ENCODE results near the gene SLFNL1. TPM values are rescaled to one million over a fixed set of nuclear protein-coding genes. Genes with fewer than 3 reads are reported as not detected.

Gene SLFNL1
- total and polyA plus RNA-seq, 2 experiments from 2014 or later, result 0.14 to 0.29 TPM

GRCh38 chr1:40973912-40974311, 47.6 kb downstream of the SLFNL1 start:
- H3K9me2 ChIP-seq (ENCODE audit: insufficient read depth), result no peaks in the 10 kb centered on the region
- Mint-ChIP-seq H3K4me1 (peaks cover 2% of the 10 kb centered on the region; the same call in 2 of the 3 replicates), H3K4me3 (no peak overlapping the region), H3K9me3 (no peaks in the 10 kb centered on the region), H3K27ac (no peak overlapping the region), H3K36me3 (ENCODE audit: low read depth) (no peaks in the 10 kb centered on the region; the same call in 2 of the 3 replicates), H3K27me3 (ENCODE audit: insufficient read depth, low read depth, poor library complexity) (no peaks in the 10 kb centered on the region)
- no peak for DNase-seq (ENCODE audit: low spot score)
- H3K27me3 ChIP-seq (ENCODE audit: insufficient read depth), result no peaks in the 10 kb centered on the region
- H2AFZ ChIP-seq, result no peak overlapping the region
- H3F3A ChIP-seq (replicated peaks; ENCODE audit: low read depth), result no peaks in the 10 kb centered on the region
- no peak overlapping the region for H3K4me2 ChIP-seq
- H3K4me3 ChIP-seq, result no peak overlapping the region
- TF ChIP-seq CREB1 (CRISPR knock-in tag; IDR thresholded peaks at IDR 0.05; ENCODE audit: low read depth), result no peak
- TF ChIP-seq EZH2phosphoT487 (IDR thresholded peaks at IDR 0.05; ENCODE audit: unreplicated experiment), result no peak
- no peak for TF ChIP-seq STAT1 (IDR thresholded peaks at IDR 0.05; ENCODE audit: unreplicated experiment)
- TF ChIP-seq, protein P1, sequence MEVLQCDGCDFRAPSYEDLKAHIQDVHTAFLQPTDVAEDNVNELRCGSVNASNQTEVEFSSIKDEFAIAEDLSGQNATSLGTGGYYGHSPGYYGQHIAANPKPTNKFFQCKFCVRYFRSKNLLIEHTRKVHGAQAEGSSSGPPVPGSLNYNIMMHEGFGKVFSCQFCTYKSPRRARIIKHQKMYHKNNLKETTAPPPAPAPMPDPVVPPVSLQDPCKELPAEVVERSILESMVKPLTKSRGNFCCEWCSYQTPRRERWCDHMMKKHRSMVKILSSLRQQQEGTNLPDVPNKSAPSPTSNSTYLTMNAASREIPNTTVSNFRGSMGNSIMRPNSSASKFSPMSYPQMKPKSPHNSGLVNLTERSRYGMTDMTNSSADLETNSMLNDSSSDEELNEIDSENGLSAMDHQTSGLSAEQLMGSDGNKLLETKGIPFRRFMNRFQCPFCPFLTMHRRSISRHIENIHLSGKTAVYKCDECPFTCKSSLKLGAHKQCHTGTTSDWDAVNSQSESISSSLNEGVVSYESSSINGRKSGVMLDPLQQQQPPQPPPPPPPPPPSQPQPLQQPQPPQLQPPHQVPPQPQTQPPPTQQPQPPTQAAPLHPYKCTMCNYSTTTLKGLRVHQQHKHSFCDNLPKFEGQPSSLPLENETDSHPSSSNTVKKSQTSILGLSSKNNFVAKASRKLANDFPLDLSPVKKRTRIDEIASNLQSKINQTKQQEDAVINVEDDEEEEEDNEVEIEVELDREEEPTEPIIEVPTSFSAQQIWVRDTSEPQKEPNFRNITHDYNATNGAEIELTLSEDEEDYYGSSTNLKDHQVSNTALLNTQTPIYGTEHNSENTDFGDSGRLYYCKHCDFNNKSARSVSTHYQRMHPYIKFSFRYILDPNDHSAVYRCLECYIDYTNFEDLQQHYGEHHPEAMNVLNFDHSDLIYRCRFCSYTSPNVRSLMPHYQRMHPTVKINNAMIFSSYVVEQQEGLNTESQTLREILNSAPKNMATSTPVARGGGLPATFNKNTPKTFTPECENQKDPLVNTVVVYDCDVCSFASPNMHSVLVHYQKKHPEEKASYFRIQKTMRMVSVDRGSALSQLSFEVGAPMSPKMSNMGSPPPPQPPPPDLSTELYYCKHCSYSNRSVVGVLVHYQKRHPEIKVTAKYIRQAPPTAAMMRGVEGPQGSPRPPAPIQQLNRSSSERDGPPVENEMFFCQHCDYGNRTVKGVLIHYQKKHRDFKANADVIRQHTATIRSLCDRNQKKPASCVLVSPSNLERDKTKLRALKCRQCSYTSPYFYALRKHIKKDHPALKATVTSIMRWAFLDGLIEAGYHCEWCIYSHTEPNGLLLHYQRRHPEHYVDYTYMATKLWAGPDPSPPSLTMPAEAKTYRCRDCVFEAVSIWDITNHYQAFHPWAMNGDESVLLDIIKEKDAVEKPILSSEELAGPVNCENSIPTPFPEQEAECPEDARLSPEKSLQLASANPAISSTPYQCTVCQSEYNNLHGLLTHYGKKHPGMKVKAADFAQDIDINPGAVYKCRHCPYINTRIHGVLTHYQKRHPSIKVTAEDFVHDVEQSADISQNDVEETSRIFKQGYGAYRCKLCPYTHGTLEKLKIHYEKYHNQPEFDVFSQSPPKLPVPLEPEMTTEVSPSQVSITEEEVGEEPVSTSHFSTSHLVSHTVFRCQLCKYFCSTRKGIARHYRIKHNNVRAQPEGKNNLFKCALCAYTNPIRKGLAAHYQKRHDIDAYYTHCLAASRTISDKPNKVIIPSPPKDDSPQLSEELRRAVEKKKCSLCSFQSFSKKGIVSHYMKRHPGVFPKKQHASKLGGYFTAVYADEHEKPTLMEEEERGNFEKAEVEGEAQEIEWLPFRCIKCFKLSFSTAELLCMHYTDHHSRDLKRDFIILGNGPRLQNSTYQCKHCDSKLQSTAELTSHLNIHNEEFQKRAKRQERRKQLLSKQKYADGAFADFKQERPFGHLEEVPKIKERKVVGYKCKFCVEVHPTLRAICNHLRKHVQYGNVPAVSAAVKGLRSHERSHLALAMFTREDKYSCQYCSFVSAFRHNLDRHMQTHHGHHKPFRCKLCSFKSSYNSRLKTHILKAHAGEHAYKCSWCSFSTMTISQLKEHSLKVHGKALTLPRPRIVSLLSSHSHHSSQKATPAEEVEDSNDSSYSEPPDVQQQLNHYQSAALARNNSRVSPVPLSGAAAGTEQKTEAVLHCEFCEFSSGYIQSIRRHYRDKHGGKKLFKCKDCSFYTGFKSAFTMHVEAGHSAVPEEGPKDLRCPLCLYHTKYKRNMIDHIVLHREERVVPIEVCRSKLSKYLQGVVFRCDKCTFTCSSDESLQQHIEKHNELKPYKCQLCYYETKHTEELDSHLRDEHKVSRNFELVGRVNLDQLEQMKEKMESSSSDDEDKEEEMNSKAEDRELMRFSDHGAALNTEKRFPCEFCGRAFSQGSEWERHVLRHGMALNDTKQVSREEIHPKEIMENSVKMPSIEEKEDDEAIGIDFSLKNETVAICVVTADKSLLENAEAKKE (CRISPR knock-in tag; IDR thresholded peaks at IDR 0.05), result no peak
- no peak for TF ChIP-seq POLR2AphosphoS5 (IDR thresholded peaks at IDR 0.05; ENCODE audit: low read depth)
- TF ChIP-seq ZNF331 (CRISPR knock-in tag; IDR thresholded peaks at IDR 0.05; ENCODE audit: low read depth), result no peak
- TF ChIP-seq ZNF114 (CRISPR knock-in tag; IDR thresholded peaks at IDR 0.05), result no peak
- no peak for TF ChIP-seq JUNB (IDR thresholded peaks at IDR 0.05; ENCODE audit: unreplicated experiment)
- no peak for TF ChIP-seq ETS1 (IDR thresholded peaks at IDR 0.05)
- TF ChIP-seq, protein P2, sequence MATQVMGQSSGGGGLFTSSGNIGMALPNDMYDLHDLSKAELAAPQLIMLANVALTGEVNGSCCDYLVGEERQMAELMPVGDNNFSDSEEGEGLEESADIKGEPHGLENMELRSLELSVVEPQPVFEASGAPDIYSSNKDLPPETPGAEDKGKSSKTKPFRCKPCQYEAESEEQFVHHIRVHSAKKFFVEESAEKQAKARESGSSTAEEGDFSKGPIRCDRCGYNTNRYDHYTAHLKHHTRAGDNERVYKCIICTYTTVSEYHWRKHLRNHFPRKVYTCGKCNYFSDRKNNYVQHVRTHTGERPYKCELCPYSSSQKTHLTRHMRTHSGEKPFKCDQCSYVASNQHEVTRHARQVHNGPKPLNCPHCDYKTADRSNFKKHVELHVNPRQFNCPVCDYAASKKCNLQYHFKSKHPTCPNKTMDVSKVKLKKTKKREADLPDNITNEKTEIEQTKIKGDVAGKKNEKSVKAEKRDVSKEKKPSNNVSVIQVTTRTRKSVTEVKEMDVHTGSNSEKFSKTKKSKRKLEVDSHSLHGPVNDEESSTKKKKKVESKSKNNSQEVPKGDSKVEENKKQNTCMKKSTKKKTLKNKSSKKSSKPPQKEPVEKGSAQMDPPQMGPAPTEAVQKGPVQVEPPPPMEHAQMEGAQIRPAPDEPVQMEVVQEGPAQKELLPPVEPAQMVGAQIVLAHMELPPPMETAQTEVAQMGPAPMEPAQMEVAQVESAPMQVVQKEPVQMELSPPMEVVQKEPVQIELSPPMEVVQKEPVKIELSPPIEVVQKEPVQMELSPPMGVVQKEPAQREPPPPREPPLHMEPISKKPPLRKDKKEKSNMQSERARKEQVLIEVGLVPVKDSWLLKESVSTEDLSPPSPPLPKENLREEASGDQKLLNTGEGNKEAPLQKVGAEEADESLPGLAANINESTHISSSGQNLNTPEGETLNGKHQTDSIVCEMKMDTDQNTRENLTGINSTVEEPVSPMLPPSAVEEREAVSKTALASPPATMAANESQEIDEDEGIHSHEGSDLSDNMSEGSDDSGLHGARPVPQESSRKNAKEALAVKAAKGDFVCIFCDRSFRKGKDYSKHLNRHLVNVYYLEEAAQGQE (IDR thresholded peaks at IDR 0.05; ENCODE audit: unreplicated experiment), result no peak
- TF ChIP-seq NANOG (IDR thresholded peaks at IDR 0.05; ENCODE audit: borderline replicate concordance), result no peak
- TF ChIP-seq CTCF (conservative IDR thresholded peaks at IDR 0.05; ENCODE audit: low read depth in 2 of 2), result no peak
- TF ChIP-seq EZH2 (IDR thresholded peaks at IDR 0.05; ENCODE audit: low read depth, unreplicated experiment), result no peak
- no peak overlapping the region for H3K27ac ChIP-seq (ENCODE audit: low read depth)
- H3K79me2 ChIP-seq (replicated peaks; ENCODE audit: insufficient read depth), result no peaks in the 10 kb centered on the region
- ATAC-seq, result no peak
- H3K4me1 ChIP-seq (ENCODE audit: insufficient read depth), result peaks cover 6% of the 10 kb centered on the region; the same call in 1 of the 2 replicates
- H4K20me1 ChIP-seq (replicated peaks; ENCODE audit: insufficient read depth), result no peaks in the 10 kb centered on the region
- no peaks in the 10 kb centered on the region for H3K36me3 ChIP-seq (ENCODE audit: insufficient read depth)

Data from GM23338 (cell line).